RCC 7860 (cell line): ENCODE measurements around the gene FBXL14.

Experiments used
- DNase-seq: peaks from one replicate; pipeline ENCODE4 v3.0.0-alpha.2; 2015; ENCODE audit warnings: low spot score
- FAIRE-seq: peaks from 2 replicates; lab custom pipeline; 2012; peaks lifted over from hg19 to GRCh38; lab: Jason Lieb, UNC

Gene FBXL14, protein sequence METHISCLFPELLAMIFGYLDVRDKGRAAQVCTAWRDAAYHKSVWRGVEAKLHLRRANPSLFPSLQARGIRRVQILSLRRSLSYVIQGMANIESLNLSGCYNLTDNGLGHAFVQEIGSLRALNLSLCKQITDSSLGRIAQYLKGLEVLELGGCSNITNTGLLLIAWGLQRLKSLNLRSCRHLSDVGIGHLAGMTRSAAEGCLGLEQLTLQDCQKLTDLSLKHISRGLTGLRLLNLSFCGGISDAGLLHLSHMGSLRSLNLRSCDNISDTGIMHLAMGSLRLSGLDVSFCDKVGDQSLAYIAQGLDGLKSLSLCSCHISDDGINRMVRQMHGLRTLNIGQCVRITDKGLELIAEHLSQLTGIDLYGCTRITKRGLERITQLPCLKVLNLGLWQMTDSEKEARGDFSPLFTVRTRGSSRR

DNA sequence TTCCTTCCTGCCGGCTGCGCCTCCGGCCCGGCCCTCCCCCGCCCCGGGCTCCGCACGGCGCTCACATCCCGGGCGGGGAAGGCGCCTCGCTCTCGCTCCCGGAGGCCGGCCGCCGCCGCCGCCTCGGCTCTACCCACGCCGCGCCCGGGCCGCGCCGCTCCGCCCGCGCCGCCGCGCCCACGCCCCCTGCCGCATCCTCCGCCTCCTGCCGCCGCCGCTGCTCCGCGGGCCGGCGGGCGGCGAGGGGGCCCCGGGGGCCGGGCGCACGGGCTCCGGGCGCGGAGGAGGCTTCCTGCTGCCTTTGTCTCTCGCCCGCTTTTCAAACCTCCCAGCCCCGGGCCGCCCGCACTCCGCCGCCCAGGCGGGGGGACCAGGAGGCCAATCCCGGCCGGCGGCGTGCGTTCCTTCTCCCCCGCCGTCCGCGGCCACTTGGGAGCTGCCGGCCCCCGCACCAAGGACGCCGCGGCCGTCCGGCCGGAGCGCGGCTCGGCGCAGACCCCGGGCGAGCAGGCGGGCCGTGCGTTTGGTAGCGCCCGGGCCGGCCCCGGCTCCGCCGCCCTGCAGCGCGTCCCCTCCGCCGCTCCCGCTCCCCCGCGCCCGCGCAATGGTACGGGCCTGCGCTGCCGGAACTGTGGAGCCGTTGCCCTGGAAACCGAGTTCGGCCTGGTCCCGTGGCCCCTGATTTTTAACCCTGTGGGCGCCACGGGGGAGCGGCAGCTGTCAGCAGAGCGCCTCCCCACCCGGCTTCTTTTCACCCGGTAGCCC is at the start of gene FBXL14:
Gene FBXL14 (minus strand): TSS at position 321 of the 765 bp plus-strand sequence. CDS start 515 bp downstream, outside the sequence.
- no peak for FAIRE-seq
- DNase-seq, result peak; percentile 63

DNA sequence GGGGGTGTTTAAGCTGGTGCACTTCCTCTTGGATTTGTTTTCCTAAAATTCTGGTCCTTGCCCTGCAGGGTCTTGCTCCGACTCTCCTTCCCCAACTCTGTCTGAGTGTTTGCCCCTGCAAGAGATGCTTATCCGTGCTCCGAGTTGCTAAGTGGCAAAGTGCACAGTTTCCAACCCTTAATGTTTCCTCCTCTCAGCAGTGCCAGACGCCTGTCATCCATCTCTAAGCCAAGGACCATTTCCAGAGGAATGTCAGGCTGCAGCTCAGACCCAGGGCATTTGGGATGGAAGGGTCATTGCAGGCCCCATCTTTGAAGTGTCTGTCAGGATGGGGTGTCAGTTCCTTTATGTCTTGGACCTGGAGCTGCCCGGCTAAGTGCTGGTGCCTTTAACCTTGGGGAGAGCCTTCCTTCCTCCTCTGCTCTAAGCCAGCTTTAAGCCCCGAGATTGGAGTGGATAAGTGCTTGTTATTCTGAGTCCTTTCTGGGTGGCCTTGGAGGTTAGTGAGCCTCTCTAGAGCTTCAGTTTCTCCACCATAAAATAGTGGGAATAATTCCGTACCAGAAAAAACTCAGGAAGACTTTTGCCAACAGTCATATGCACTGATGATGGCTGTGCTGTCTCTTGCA is 49.6 kb upstream of the FBXL14 start:
- DNase-seq (no peak), FAIRE-seq (no peak)

DNA sequence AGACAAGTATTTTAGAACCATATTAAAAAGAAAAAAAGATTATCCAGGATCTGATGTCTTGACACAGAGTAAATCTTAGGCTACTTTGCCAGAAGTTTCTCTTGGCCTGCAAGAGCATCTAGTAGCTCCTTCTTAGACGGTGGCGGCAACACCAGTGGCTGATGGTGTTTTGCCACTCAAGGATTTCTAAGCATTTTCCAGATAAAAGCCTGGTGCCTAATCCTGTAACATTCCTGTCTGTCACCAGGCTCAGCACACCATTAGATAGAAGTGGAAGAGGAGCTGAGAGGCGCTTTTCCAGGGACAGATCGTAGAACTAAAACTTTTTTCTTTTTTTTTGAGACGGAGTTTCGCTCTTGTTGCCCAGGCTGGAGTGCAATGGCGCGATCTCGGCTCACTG is 48.7 kb upstream of the FBXL14 start:
- DNase-seq (no peak), FAIRE-seq (no peak)

DNA sequence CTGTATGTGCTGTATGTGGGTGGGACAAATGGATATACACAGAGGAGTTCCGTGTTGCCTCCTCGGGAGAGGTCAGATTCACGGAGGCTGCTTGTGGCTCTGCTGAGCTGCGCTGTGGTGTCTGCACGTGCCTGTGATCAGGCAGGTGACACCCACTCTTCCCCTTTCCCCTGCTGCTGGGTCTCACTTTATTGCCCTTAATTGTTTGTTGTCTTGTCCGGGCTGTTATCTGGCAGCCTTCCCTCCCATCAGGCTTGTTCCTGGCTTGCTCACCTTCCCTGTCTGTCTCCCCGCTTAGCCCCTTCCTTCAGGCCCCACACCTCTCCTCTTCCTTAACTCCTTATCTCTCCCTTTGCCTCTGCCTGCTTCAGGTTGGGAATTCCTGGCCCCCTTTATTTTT is 48.1 kb upstream of the FBXL14 start:
- FAIRE-seq (no peak), DNase-seq (no peak)

DNA sequence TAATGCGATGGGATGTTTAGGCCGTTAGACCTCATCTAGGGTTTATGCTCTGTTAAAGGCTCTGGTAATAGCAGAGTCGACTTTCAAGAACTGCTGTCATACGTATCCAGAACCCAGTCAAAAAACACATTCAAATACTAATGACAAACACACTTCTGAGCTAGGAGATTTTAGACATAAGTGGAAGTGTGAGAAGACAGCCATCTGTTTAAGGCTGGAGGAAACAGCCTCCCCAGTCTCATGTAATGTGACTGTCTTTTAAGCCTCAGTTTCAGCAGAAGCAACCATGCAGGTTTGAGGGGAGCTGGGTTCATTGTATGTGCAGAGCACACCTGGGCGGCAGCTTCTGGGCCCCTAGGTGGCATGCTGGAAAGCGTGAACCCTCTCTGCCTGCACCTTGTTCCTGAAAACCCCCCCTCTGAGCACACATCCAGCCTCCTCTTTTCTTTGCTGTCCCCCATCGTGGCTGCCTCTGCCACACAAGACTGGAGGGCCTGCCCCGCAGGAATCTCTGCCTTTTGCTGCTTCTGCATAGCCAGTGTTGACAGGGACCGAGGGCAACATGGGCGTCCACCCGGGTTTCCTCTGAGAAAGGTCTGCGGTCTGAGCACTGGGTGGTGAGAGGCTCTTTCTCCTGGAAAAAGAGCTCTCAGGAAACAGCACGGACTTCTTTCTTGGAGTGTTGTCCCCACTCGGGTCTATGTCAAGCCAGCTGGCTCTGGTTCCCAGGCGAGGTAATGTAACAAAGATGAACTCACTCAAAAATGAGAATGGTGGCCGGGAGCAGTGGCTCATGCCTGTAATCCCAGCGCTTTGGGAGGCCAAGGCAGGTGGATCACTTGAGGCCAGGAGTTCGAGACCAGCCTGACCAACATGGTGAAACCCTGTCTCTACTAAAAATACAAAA is 46.2 kb upstream of the FBXL14 start:
- DNase-seq (no peak), FAIRE-seq (no peak)

DNA sequence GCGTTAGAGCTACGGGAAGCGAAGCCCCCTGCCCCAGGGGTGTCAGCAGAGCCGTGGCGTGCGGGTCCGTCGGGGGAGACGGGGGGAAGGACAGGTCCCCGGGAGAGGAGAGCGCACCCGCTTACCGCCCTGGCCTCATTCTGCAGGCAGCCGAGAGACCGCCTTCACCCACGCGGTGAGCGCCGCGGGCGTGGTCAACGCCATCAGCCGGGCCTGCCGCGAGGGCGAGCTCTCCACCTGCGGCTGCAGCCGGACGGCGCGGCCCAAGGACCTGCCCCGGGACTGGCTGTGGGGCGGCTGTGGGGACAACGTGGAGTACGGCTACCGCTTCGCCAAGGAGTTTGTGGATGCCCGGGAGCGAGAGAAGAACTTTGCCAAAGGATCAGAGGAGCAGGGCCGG is 45.2 kb upstream of the FBXL14 start:
- FAIRE-seq (no peak), DNase-seq (no peak)

DNA sequence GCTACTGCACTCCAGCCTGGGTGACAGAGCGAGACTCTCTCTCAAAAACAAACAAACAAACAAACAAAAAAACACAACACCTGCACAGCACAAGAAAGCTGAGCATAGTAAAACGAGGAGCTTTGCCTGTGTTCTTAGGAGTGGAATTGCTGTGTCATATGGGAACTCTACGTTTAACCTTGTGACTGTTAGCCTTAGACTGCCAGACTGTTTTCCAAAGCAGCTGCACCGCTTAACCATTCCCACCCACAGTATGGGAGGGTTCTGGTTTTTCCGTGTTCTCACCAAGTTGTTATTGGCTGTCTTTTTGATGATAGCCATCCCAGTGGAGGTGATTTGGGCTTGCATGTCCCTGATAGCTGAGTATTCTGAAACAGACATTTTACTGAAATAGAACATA is 43.8 kb upstream of the FBXL14 start:
- FAIRE-seq (no peak), DNase-seq (no peak)

DNA sequence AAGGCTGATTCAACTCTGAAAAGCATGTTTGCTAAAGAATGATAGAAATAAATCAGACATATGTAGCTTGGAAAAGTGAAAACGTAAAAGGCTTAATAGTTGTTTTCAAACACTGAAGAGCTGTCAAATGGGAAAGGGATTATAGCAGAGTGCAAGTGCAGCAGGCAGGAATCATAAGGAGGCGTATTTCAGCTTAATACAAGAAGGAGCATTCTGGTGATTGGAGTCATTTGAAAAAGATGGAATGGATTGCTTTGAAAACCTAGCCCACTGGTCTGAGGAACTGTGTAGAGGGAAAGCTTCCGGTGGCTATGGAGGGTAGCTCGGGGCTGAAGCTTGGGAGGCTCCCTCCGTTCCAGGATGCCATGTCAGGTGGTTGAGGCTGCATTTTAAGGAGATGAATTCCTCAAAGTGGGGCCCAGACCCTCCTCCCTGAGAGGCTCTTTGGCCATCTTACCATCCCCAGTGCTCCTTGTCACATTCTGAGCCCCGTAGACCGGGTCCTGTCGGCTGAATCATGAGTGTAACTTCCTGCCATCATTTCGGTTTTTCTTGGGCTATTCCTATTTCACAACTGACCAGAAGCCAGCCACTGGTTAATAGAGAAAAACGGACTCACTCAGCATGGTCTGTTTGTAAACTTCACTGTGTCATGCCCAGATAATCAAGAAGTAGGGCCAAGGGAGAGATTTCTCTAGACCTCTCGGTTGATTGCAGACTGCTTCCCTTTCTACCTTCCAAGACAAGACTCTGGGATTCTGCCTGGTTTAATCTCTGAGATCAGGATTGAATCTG is 41.1 kb upstream of the FBXL14 start:
- FAIRE-seq, result no peak
- no peak for DNase-seq

DNA sequence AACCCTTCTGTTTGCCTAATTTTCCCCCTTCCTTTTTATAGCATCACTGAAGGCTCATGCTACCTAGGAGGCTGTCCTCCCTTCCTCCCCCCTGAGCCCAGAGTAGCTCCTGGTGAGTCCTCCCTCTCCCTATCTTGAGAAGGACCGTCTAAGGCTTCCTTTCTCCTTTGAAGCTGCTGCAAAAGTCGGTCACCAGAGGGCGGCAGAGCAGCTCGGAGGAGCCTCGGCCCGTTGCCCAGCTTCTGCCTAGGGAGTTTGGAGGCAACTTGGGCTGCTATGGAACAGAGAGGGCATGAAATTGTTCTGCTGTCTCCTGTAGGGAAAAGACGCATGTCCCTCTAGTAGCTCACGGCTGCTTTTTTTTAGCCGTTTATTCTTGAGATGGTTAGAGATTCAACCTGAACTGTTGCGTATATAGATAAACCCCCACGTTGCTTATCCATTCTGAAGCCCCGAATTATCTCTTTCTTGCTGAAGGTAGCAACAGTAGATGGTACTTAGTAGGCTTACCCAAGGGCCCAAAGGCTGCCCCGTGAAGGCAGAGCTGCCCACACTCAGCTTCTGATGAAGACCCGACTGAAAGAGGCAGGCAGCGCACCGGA is 40.3 kb upstream of the FBXL14 start:
- peak; percentile 41 for DNase-seq

DNA sequence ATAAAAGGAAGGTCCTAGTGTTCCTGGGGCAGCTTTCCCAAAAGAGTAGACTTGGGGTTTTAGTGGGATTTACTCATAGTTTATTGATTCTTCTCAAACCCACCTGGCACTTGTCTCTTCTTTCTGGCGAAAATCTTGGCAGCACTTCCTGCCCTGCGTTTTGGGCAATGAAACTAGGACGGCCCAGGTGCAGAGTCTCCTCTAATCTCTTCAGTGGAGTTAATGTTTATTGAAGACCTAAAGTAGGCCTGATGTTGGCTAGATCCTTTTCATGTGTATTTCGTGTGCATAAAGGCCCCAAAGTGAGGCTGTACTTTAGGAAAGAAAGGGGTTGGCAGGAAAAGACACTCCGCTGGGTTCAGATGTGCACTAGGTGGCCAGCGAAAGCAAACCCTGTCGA is 39.8 kb upstream of the FBXL14 start:
- FAIRE-seq (no peak), DNase-seq (no peak)

More for the DNA sequence above, 40.3 kb upstream of the FBXL14 start:
- FAIRE-seq, result no peak

DNA sequence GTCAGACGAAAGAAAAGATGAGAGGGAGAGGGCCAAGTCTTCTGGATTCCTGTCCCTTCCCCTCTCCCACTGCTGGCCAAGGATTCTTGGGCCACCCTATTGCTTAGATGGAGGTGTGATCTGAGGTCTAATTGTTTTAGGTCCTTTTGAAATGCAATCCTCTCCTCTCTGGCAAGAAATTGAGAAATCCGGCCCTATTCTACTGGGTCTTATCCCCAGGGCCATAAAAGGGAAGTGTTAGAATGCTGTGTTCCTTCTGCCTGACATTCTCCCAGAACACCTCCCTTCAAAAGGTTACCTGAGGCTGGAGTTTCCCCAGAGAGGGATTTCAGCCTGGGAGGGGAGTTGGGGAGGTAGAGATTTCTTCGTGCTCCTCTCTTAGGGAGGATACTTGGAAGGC is 39.1 kb upstream of the FBXL14 start:
- FAIRE-seq, result no peak
- no peak for DNase-seq

DNA sequence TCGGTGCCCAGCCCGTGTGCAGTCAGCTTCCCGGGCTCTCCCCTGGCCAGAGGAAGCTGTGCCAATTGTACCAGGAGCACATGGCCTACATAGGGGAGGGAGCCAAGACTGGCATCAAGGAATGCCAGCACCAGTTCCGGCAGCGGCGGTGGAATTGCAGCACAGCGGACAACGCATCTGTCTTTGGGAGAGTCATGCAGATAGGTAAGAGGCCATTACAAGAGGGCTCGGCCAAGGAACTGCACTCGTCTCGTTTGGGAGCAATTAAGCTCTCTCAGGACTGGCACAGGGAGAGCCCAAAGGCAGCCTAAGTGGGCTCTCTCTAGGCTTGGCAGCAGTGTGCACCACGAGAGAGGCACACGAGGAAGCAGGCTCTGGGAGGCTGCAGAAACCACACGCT is 38.3 kb upstream of the FBXL14 start:
- FAIRE-seq (no peak), DNase-seq (no peak)

DNA sequence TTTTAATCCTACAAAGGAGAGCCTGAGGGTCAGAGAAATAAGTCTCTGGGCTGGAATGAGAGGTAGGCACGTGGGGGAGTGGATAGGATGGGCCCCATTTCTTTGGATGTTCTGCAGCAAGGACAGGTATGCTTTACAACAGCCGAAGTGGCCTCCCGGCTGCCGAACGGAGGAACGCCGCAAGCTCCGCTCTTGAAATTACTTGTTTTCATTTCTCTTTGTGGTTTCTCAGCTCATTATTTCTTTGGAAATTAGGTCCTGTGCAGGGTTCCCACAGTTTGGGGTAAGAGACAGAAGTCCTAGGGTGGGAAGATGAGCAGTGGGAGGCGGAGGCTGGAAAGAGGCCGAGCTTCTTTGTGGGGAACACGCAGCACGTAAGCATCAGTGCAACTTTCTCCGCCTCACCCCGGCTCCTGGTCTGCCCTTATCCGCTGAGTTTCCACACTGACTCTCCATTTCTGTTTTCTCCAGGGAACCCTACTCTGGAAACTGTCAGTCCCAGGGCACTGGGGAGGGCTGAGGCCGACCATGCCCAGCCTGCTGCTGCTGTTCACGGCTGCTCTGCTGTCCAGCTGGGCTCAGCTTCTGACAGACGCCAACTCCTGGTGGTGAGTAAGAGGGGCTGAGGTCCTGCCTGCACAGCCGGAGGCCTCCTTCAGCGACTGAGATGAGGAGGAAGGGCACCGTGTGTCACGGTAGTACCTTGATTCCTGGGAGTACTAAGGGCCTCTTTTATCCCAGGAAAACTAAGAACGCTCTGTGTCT is 36.6 kb upstream of the FBXL14 start:
- DNase-seq (no peak), FAIRE-seq (no peak)

DNA sequence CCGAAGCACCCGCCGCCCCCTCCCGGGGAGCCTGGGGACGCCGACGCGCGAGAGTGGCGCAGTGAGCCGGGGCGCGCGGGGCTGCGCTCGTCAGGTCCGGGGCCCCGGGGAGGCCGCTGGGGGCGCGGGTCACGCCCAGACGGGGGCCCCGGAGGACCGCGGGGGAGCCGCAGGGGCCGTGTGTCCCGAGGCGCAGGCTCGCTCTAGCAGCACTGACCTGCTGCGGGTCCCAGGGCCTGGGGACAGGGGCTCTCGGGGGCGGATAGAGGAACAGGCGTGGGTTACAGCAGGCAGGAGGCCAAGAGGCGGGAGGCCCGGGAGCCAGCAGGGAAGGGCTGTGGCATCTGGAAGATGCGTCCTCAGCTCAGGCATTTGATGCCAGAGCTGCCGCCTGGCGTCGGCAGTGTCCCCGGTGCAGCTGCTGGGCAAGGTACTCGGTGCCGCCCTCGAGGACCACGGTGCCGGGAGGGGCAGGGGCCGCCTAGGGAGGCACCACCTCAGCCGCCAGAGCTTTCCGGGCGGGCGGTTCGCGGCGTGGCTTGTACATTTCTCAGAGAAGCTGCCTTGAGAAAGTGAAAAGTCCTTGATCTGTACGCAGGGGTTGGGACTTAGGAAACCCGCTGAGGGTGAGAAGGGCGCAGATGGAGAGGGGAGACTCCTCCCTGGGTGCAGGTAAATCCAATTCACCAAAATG is 35.9 kb upstream of the FBXL14 start:
- DNase-seq (no peak), FAIRE-seq (no peak)

DNA sequence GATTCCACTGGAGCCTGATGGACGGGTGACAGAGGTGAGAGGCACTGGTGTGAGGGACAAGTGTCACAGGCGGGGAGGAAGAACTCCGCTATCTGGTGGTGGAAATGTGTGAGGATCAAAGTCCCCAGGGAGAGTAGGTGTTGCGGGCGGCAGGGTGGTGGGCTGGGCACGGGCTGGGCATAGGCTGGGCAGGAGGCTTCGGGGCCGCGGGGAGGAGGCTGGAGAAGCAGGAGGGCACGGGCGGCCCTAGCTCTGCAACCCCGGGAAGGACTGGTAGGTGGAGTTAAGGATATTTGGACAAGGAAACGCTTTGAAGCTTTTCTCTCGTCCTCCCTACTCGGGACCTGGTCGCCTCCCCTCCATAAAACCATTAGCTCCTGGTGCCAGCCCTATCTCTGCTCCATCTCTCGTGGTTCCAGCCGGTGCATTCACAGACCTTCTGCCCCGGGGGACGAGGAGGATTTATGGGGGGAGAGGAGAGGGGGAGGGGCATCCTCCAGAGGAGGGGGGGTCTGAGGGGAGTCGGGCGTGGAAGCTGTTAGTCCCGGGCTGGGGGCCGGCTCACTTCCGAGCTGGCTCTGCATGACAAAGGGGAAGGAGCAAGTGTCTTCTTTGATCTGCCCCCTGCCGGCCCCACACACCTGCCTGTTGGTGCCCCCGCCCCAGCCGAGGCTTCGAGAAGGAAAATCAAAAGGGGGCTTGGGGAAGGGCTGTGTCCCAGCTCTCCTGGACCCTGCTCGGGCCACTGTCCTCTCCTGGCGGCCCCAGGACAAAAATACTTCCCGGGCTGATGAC is 35.2 kb upstream of the FBXL14 start:
- FAIRE-seq, result no peak

DNA sequence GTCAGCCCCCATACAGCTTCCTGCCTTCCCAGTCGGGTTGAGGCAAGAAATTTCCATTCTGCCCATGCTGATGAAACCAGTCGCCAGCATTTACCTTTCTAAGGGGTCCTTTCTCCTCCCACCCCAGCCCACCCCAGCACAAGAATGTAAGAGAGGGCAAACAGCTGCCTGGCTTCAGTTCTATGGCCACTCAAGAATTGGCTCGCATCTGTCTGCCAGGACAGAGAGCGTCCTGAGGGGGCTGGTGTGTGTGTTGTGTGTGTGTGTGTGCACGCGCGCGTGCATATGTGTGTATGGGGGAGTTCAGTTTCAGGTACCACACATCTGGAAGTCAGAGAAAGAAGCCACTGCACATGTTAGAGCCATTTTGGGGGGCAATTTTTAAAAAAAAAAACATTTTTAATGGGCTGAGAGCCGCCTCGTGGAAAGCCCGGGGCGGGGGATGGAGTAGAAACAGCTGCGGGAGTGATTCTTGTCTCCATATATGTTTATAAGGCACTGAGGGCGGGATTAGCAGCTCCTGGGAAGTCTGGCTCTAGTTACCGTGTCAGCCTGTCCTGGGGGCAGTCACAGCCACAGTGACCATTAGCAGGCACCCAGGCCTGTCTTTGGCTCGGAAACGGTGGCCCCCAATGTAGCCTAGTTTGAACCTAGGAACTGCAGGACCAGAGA is 34.4 kb upstream of the FBXL14 start, which contains the start of gene WNT5B:
Gene WNT5B (plus strand): TSS at position 566 of the 672 bp plus-strand sequence. CDS start 2,124 bp downstream, outside the sequence.
- FAIRE-seq, result no peak
- DNase-seq, result no peak

More for the DNA sequence above, 35.2 kb upstream of the FBXL14 start:
- DNase-seq, result no peak

DNA sequence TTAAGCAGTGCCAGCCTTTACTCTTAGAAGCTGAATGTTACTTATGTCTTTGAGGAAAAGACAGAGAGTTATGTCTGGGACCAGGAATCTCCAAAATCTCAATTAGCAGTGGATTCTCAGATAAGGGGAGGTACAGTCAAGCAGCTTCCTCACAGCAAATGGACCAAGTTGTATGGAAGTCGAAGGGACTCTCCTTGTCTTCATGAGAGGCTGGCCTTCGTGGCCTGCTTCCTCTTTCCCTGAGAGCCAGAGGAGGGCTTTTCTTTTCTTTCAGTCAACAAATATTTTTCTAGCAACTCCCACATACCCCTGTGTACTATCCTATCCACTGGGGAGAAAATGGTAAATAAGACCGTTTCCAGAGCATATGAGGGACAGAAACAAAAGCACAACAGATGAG is 28.0 kb upstream of the FBXL14 start:
- no peak for FAIRE-seq
- no peak for DNase-seq
